GM19467 (cell line): ENCODE data around the gene EPHA3.

Experiments
- ATAC-seq: cut with Tn5 transposase; IDR thresholded peaks from one replicate; pipeline ENCODE4 v1.9.1; 2021; ENCODE audit warnings: mild to moderate bottlenecking, moderate library complexity; ENCODE audit not compliant: unreplicated experiment

The EPHA3 gene

DNA sequence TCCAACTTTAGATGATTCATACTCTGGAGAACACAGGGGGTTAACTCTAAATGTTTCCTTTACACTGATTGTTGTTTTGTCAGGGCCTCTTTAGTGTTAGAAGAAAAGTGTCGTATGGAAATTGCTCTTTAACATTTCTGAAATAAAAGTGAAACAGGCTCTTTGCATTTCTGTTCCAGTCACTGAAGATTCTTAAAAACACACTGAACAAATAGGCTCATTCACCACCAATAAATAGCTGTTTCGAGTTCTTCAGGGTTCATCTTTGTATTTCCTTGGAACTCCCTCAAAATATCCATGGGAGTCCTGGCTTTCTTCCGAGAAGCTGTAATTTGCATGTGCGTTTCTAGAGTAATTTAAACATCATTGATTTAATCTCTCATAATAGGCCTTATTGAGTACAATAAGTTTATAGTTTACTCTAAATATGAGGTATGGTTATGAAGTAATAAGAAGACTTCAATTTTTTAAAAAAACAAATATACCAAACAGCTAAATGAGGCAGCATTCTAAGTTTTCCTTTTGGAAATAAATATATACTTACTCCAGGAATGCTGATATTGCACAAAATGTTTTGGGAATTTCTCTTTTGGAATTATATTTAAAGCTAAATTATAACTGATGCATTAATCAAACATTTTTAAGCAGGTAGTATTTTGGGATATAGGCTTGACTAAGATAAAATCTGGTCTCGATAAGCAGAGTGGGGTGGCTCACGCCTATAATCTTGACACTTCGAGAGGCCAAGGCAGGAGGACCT, 327.4 kb downstream of the EPHA3 start:
- ATAC-seq: no peak

DNA sequence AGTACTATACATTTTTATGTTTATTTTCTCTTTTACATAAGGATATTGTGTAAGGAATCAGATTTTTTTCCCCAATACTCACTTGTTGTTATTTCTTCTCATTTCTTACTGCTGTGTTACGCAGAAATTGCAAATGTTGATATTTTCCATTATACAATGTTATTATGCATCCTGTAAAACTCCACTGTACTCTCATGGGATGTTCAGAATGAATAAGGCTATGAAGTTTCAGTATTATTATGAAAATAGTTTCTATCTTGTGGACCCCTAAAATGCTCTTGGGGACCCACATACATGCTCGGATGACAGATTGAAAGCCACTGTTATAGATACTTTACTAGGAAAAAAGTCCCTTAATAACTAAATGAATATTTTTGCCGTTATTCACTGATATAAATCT, 329.4 kb downstream of the EPHA3 start:
- no peak for ATAC-seq

DNA sequence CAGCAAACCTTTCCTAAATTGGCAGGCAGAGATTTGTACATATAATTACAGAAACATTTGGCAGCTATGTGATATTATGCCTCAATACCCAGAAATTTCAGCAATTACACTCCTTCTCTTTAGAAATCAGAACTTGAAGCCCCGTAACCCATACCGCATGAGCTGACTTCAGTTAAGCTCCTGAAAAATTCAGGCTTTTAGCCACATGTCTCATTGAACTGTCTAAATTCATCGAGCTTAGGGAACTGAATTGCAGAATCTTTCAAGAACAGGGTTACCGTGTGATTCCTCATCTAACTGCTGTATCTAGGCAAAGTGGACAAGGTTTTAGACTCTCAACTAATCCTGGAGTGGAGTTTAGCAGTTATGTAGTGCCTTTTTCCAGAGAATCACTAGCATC, 333.0 kb downstream of the EPHA3 start:
- ATAC-seq: no peak

DNA sequence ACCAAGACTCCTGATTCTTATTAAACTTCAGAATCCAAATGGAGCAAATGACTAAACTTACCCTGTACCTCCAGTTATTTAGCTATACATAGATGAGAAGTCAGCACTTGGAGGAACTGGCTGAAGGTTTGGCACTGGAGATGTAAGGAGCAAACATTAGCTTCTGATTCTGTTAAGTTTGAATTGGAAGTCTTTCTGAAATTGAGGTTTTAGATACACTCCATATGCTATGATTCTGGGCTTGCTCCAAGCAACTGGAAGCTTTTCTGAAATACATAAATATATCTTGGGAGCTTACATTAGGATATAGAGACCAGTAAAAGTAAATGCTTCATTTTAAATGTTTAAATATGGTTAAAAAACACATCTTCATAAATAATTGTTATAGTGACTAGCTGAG, 333.7 kb downstream of the EPHA3 start:
- ATAC-seq: no peak

DNA sequence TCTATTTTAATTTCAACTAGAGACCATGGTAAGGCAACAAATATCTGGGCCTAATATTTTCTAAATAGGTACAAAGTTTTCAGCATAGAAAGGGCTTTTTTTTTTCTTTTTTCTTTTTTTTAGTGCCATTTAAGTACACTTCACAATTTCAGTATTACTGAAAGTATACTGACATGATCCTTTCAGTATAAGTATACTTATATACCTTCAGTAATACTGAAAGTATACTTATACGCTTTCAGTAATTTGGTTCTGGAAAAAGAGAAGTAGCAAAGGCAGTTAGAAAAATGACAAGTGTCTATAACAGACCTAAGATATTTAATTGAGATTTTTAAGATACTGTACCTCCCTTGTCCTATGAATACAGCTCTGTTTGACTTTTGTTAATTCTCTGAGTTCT, 339.2 kb downstream of the EPHA3 start:
- no peak for ATAC-seq

GRCh38 chr3:89447243-89447642, 339.8 kb downstream of the EPHA3 start:
- ATAC-seq: no peak

DNA sequence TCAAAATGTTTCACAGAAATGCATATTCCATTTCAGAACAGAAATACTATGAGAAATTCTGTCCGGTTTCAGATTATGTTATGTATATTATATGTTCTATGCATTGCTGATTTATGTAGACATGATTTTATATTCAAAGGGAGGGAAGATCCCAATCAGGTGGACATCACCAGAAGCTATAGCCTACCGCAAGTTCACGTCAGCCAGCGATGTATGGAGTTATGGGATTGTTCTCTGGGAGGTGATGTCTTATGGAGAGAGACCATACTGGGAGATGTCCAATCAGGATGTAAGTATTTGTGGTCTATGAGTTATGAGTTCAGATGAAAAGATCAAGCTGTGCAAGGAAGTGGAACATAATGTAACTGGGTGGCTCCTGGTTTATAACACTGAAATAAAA, 341.7 kb downstream of the EPHA3 start:
- no peak for ATAC-seq

- no peak for ATAC-seq
Observed at GRCh38 chr3:89452066-89452465, 344.6 kb downstream of the EPHA3 start.

- ATAC-seq: no peak
Observed at GRCh38 chr3:89455240-89455639, 347.8 kb downstream of the EPHA3 start.

- ATAC-seq: no peak
Observed at GRCh38 chr3:89467898-89468363, 360.5 kb downstream of the EPHA3 start.

DNA sequence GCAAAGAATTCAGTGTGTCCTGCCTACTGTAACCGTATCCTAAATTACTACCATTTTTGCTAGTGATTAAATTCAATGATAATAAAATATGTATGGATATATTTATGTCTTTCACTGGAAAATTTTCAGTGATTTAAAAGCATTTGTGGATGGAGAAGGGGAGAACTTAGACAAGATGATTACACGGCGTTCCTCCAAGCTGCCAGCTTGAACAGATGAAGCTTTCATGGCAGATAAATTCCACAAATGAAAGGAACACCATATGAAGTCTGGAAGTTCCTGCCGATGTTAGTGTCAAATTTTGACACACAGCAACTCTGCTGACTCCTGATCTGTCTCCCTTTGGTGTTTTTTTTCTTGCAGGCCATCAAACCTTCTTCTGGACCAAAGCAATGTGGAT, 364.7 kb downstream of the EPHA3 start:
- ATAC-seq: no peak

GRCh38 chr3:89474333-89475130, 367.1 kb downstream of the EPHA3 start:
- ATAC-seq: no peak

DNA sequence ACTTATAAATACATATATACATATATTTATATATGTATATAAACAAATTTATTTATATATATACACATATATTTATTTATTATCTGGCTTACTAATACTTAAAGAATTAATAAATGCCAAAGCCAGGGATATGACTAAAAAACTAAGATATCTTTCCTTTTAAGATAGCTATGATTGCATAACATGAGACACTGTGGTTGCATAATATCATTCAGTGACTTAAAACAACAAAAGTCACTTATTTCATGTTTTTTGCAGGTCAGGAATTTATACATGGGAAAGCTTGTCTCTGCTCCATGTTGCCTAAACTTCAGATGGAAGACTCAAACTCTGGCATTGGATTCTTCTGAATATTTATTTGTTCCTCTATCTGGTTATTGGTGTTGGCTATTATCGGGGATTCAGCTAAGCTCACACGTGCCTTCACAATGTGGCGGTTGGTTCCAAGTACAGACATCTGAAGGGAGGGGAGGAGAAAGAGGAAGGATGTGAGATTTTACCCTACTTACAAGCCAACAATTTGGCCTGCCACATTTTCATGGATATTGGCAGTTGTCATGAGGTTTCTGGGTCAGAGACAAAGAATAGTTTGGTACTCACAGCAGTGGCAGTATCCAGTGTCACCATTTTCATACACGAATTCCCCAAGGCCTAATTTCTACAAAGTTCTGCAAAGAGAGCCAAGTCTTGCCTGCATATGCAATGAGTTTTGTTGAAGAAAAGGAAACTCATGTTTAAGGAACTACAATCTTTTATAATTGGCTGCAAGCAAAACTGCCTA, 381.6 kb downstream of the EPHA3 start:
- no peak for ATAC-seq

DNA sequence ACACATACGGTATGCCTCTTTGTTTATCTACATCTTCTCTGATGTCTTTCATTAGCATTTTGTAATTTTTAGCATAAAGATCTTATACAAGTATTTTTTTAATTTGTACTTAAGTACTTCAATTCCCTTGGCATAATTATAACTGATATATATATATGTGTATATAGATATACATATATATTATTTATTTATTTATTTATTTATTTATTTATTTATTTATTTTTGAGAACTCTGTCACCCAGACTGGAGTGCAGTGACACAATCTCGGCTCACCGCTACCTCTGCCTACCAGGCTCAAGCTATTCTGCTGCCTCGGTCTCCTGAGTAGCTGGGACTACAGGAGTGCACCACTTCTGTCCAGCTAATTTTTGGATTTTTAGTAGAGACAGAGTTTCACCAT, 382.7 kb downstream of the EPHA3 start:
- ATAC-seq: no peak

DNA sequence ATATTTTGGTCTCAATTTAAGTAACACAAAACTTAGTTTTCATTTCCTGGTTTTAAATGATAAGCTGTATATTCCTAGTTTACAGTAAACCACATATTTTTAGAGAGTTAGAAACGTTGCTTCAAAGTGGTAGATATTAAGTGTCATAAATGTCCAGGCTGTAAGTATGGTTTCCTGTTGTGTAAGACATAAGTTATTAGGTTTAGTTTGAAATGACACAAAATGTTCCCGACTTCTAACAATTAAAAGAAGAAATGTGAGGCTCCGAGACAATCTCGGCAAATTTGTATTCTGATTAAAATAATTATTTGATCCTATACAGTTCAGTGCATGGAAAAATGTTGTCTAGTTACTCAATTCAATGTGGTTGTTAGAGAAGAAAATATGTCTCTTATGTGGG, 387.3 kb downstream of the EPHA3 start:
- no peak for ATAC-seq

- ATAC-seq: no peak
Observed at GRCh38 chr3:89503891-89504391, 396.5 kb downstream of the EPHA3 start.

DNA sequence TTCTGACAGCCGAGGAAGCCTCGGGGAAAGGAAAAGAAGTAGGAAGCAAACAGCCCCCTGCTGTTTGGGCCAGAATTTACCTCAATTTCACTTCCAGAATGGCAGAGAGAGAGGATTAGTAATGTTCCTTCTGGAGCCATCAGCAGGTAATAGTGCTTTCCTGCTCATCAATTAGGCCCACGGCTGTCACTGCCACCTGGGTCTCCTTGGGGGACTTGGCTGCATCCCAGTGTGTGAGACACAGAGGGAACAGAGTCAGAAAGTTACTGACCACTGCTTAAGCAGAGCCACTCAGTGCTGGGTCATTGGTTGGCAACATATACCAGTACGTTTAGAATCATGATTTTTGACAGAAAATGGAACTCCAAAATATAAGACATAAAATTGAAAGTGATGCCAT, 397.0 kb downstream of the EPHA3 start:
- no peak for ATAC-seq

DNA sequence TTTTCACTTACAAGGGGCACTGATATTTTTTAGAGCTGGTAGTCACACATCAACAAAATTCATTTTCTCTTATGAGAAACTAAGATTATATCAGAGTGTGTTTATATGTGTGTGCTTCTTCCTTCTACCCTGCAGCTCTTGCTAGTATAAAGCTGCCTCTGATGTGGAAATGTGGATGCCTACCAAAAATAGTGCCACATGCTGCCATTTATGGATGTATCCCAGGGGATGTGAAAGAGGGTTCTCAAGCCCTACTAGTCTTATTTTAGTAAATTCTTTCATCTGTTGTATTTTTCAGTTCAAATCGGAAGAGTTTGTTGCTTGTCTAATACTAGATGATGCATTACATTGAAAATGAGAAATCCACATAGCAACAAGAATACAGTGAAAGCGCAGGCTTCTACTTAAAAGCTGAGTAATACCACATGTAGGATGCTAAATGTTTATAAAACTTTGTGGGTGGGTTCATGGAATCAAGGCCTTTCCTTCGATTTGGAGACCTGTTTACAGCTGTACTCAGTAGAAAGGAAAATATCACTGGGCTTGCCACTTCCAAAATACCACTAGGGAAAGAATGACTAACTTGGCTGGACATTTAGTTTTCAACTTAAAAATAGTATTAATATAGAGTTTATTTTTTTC, 399.2 kb downstream of the EPHA3 start:
- no peak for ATAC-seq

DNA sequence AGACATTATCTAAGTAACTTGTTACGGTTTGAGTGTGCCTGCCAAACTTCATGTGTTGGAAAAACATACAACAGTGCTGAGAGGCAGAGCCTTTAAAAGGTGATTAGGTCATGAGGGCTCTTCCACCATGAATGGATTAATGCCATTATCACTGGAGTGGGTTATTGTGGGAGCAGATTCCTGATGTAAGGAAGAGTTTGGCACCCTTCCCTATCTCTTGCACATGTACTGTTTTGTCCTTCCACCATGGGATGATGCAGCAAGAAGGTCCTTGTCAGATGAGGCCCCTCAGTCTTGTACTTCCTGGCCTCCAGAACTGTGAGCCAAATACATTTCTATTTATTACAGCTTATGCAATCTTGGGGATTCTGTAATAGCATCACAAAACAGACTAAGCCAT, 413.9 kb downstream of the EPHA3 start:
- ATAC-seq: no peak

- no peak for ATAC-seq
Observed at GRCh38 chr3:89522155-89522554, 414.7 kb downstream of the EPHA3 start.

GRCh38 chr3:89525609-89526008, 418.2 kb downstream of the EPHA3 start:
- ATAC-seq: no peak
